Peyer's patch (tissue), 4 donors: Measurements from ENCODE around the gene GRN. TPM values are rescaled to one million over a fixed set of nuclear protein-coding genes. Genes with fewer than 3 reads are reported as not detected.
A peak's percentile ranks its signal among the peaks of the same experiment; 100 is the strongest.

Experiments used
- DNase-seq, 3 donors: peaks; one replicate each; pipeline ENCODE4 v3.0.0-alpha.2; 2017 to 2019
- H3K27ac ChIP-seq, 4 donors: fragments of 200-600 bp; sonication (generic); one replicate each; pipeline ENCODE4 v1.5.1; 2016 to 2019
- H3K27me3 ChIP-seq, 2 donors: fragments of 200-600 bp; sonication (generic); one replicate each; pipeline ENCODE4 v1.5.1; 2019
- H3K36me3 ChIP-seq, 3 donors: fragments of 200-600 bp; sonication (generic); one replicate each; pipeline ENCODE4 v1.5.1; 2016 to 2019
- H3K4me1 ChIP-seq, 4 donors: fragments of 200-600 bp; sonication (generic); one replicate each; pipeline ENCODE4 v1.5.1; 2016 to 2019
- H3K4me3 ChIP-seq, 4 donors: fragments of 200-600 bp; sonication (generic); 1 replicate in 3 of 4; 2 replicates in 1 of 4; pipeline ENCODE4 v1.5.1; 2016 to 2019; ENCODE audit warnings: mild to moderate bottlenecking in 1 of 4
- H3K9me3 ChIP-seq, 4 donors: fragments of 200-600 bp; sonication (generic); one replicate each; pipeline ENCODE4 v1.5.1; 2016 to 2019; ENCODE audit warnings: mild to moderate bottlenecking in 1 of 4
- POLR2A ChIP-seq, 2 donors: fragments of 450-650 bp; IDR thresholded peaks; one replicate each; pipeline ENCODE4 v1.5.1; 2017; ENCODE audit warnings: antibody characterized with exemption in 2 of 2, mild to moderate bottlenecking in 2 of 2, moderate library complexity in 2 of 2
- total RNA-seq, 4 donors: library from RNA; depleted of rRNA; stranded (reverse); fragments of >200 nt; gene quantifications; one replicate each; pipeline ENCODE4 v1.1.0, GENCODE V29; 2016
- TF ChIP-seq, protein P1 (sequence below), 6 experiments: fragments of 450-650 bp in 4 of 6; fragments of 200-600 bp in 2 of 6; sonication (generic) in 1 of 6; IDR thresholded peaks; one replicate each; pipeline ENCODE4 v1.5.1; 2017 to 2019; ENCODE audit warnings: antibody characterized with exemption in 6 of 6, mild to moderate bottlenecking in 3 of 6, moderate library complexity in 1 of 6

Gene GRN
- 100 to 1,000 TPM; 145 to 678 (median 492) TPM for total RNA-seq

DNA sequence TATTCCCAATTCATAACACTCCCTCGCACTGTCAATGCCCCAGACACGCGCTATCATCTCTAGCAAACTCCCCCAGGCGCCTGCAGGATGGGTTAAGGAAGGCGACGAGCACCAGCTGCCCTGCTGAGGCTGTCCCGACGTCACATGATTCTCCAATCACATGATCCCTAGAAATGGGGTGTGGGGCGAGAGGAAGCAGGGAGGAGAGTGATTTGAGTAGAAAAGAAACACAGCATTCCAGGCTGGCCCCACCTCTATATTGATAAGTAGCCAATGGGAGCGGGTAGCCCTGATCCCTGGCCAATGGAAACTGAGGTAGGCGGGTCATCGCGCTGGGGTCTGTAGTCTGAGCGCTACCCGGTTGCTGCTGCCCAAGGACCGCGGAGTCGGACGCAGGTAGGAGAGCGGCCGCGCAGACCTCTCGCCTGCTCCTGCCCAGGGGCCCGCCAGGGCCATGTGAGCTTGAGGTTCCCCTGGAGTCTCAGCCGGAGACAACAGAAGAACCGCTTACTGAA is at the start of gene GRN:
GRN (plus strand) TSS at position 364 of the 515 bp plus-strand sequence. CDS start 3,863 bp downstream, outside the sequence.
- Histone ChIP-seq H3K4me1 (peaks cover 0 to 20% (median 11%) of the 10 kb centered on the region in 4 donors), H3K36me3 (peaks cover 0 to 13% (median 0%) of the 10 kb centered on the region in 3 donors), H3K27ac (peak within 1 kb of the TSS; percentile 81 to 87 (median 87)), H3K4me3 (peak within 1 kb of the TSS; percentile 82 to 96 (median 85)), H3K27me3 (no peaks in the 10 kb centered on the region), H3K9me3 (no peaks in the 10 kb centered on the region)
- peak; percentile 93 to 98 (median 94) for DNase-seq
- TF ChIP-seq POLR2A (IDR thresholded peaks at IDR 0.05) = peak; percentile 77 to 85
- TF ChIP-seq, protein P1, sequence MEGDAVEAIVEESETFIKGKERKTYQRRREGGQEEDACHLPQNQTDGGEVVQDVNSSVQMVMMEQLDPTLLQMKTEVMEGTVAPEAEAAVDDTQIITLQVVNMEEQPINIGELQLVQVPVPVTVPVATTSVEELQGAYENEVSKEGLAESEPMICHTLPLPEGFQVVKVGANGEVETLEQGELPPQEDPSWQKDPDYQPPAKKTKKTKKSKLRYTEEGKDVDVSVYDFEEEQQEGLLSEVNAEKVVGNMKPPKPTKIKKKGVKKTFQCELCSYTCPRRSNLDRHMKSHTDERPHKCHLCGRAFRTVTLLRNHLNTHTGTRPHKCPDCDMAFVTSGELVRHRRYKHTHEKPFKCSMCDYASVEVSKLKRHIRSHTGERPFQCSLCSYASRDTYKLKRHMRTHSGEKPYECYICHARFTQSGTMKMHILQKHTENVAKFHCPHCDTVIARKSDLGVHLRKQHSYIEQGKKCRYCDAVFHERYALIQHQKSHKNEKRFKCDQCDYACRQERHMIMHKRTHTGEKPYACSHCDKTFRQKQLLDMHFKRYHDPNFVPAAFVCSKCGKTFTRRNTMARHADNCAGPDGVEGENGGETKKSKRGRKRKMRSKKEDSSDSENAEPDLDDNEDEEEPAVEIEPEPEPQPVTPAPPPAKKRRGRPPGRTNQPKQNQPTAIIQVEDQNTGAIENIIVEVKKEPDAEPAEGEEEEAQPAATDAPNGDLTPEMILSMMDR (IDR thresholded peaks at IDR 0.05) = peak in 1 of 6 experiments; percentile 2

DNA sequence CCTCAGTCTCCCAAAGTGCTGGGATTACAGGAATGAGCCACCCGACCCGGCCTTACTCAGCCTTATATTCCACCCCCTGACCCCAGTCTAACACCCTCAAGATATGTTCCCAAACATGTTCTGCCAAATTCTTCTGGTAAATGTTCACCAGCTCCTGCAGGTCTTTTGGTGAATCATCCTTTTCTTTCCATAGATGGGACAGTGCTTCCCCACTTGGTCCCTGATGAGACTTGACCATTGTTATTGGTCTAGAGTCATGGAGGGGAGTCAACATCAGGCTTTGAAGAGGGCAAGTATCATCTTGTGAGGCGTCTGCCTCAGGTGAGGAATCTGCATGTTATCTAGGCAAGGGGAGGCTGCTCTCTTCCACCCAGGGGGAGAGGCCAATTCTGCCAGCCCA is 47.1 kb upstream of the GRN start:
- no peak for DNase-seq

DNA sequence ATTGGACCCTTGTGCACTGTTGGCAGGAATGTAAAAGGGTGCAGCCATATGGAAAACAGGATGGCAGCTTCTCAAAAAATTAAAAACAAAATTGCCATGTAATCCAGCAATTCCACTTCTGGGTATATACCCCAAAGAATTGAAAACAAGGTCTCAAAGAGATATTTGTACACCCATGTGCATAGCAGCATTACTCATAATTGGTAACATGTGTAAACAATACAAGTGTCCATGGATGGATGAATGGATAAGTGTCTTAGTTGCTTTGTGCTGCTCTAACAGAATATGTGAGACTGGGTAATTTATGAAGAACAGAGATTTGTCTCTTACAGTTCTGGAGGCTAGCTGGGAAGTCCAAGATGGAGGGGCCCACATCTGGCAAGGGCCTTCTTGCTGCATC is 40.5 kb upstream of the GRN start:
- TF ChIP-seq POLR2A (IDR thresholded peaks at IDR 0.05) = no peak
- TF ChIP-seq, protein P1 (IDR thresholded peaks at IDR 0.05) = no peak
- H3K27me3 ChIP-seq = no peaks in the 10 kb centered on the region
- H3K36me3 ChIP-seq = no peaks in the 10 kb centered on the region
- no peak overlapping the region for H3K4me3 ChIP-seq
- H3K27ac ChIP-seq = no peak overlapping the region
- DNase-seq = no peak
- no peaks in the 10 kb centered on the region for H3K9me3 ChIP-seq
- peaks cover 0 to 21% (median 11%) of the 10 kb centered on the region in 4 donors for H3K4me1 ChIP-seq

More for the DNA sequence above, 47.1 kb upstream of the GRN start:
- Histone ChIP-seq H3K27me3 (no peaks in the 10 kb centered on the region), H3K27ac (no peak overlapping the region), H3K9me3 (no peaks in the 10 kb centered on the region), H3K36me3 (no peaks in the 10 kb centered on the region), H3K4me3 (no peak overlapping the region), H3K4me1 (no peaks in the 10 kb centered on the region)
- no peak for TF ChIP-seq POLR2A (IDR thresholded peaks at IDR 0.05)
- TF ChIP-seq, protein P1 (IDR thresholded peaks at IDR 0.05) = no peak

DNA sequence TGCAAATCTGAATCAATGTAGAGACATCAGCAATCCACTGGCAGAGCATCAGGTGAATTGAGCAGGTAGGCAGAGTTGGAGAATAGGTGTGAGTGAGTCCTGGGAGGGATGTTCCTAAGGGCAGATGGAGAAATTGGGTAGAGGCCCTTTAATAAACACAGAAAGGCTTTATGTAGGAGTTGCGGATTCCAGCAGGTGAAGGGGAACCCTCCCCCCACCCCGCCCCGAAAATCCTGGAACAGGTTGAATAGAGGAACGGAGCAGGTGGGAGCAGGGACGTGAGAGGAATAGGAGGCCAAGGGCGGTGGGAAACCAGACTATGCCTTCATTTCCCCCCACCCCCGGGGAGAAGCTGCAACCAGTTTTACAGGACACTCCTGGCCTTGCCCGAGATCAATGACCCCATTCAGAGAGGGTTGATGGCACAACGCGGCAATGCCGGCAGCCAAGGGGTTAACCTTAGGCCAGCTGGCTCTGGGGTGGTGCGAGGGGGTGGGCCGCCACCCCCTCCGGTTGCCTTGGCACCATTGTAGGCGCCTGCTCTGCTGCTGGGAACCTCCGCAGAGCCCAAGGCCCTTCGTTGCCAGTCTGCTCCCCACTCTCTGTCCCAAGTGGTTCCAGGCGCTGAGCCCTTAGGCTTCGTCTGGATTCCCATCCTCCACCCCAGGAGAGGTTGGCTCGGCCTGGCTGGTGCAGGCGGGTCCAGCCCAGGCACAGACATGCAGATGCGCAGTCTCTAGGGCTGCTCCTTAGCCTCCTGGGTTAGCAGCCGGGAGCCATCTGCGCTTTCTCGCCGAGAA is 37.5 kb upstream of the GRN start:
- peaks cover 0 to 21% (median 11%) of the 10 kb centered on the region in 4 donors for H3K4me1 ChIP-seq
- peak overlapping the region in 2 of 4 donors; percentile 27 to 69 for H3K27ac ChIP-seq
- H3K9me3 ChIP-seq = no peaks in the 10 kb centered on the region
- DNase-seq = no peak
- H3K27me3 ChIP-seq = no peaks in the 10 kb centered on the region
- no peaks in the 10 kb centered on the region for H3K36me3 ChIP-seq
- peak overlapping the region in 3 of 4 donors; percentile 25 to 50 (median 47) for H3K4me3 ChIP-seq
- TF ChIP-seq POLR2A (IDR thresholded peaks at IDR 0.05) = no peak
- TF ChIP-seq, protein P1 (IDR thresholded peaks at IDR 0.05) = no peak

DNA sequence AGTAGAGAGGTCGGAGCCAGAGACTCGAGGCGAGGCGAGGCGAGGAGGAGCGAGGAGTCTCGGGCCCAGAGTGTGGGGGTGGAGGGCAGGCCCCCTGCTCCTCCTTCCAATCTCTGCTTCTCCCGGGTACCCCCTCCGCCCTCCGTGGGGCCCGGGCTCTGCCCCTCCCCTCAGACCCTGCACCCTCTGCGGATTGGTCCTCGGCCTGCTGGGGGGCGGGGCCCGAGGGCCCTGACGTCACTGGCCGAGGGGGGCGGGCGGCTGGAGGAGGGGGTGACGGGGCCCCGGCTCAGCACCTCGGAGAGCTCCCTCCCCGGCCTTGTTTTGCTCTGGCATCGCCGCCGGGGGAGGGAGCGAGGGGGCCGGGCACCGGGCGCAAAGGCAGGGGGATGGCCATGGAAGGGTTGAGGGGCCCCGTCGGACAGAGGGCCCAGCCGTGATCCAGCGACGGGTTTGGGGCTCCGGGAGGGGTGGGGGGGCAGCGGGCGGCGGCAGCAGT is 36.7 kb upstream of the GRN start, which contains the start of gene RUNDC3A:
RUNDC3A (plus strand) TSS at position 282 of the 499 bp plus-strand sequence. CDS start 232 bp downstream, outside the sequence.
- H3K9me3 ChIP-seq = no peaks in the 10 kb centered on the region
- peak within 1 kb of the TSS in 2 of 4 donors; percentile 27 to 69 for H3K27ac ChIP-seq
- H3K36me3 ChIP-seq = no peaks in the 10 kb centered on the region
- peak; percentile 69 to 85 (median 85) for DNase-seq
- H3K27me3 ChIP-seq = no peaks in the 10 kb centered on the region
- peaks cover 0 to 21% (median 11%) of the 10 kb centered on the region in 4 donors for H3K4me1 ChIP-seq
- peak within 1 kb of the TSS; percentile 9 to 50 (median 36) for H3K4me3 ChIP-seq
- no peak for TF ChIP-seq POLR2A (IDR thresholded peaks at IDR 0.05)
- TF ChIP-seq, protein P1 (IDR thresholded peaks at IDR 0.05) = no peak
